HepG2 (cell line): ENCODE data around the gene STEAP1. TPM values are rescaled to one million over a fixed set of nuclear protein-coding genes. Genes with fewer than 3 reads are reported as not detected.

Experiments
- CCDC6 ChIP-seq: sonication (generic); formaldehyde crosslinking; IDR thresholded peaks from 2 replicates; pipeline ENCODE4 v1.8.1; 2022; ENCODE audit warnings: mild to moderate bottlenecking, missing genetic modification reagents, moderate library complexity
- EEA1 ChIP-seq: sonication (generic); formaldehyde crosslinking; IDR thresholded peaks from 2 replicates; pipeline ENCODE4 v1.5.1; 2020; ENCODE audit warnings: mild to moderate bottlenecking, missing genetic modification reagents, borderline replicate concordance
- ELF3 ChIP-seq: IDR thresholded peaks from 2 replicates; pipeline ENCODE4 v1.6.1; 2016; ENCODE audit warnings: missing genetic modification reagents, missing compliant biosample characterization
- FOXA3 ChIP-seq: IDR thresholded peaks from 2 replicates; pipeline ENCODE4 v1.6.1; 2016; ENCODE audit warnings: missing genetic modification reagents, missing compliant biosample characterization
- FOXP4 ChIP-seq: sonication (generic); formaldehyde crosslinking; IDR thresholded peaks from 2 replicates; pipeline ENCODE4 v1.4.0; 2020; ENCODE audit warnings: missing genetic modification reagents
- HIVEP1 ChIP-seq: sonication (generic); formaldehyde crosslinking; IDR thresholded peaks from 2 replicates; pipeline ENCODE4 v1.4.0; 2020; ENCODE audit warnings: mild to moderate bottlenecking, missing genetic modification reagents
- HNRNPL ChIP-seq: fragments of 200-400 bp; formaldehyde crosslinking; IDR thresholded peaks from 2 replicates; pipeline ENCODE4 v1.6.1; 2017; ENCODE audit warnings: mild to moderate bottlenecking, low read depth, low read length
- MYPOP ChIP-seq: sonication (generic); formaldehyde crosslinking; IDR thresholded peaks from 2 replicates; pipeline ENCODE4 v1.8.1; 2023; ENCODE audit warnings: mild to moderate bottlenecking, moderate library complexity, missing genetic modification reagents
- NAIF1 ChIP-seq: sonication (generic); formaldehyde crosslinking; IDR thresholded peaks from 2 replicates; pipeline ENCODE4 v1.5.0; 2020; ENCODE audit warnings: mild to moderate bottlenecking, missing genetic modification reagents, borderline replicate concordance
- POGZ ChIP-seq: sonication (generic); formaldehyde crosslinking; IDR thresholded peaks from 2 replicates; pipeline ENCODE4 v1.4.0; 2020; ENCODE audit warnings: mild to moderate bottlenecking, missing genetic modification reagents
- PRDM10 ChIP-seq: sonication (generic); formaldehyde crosslinking; IDR thresholded peaks from 2 replicates; pipeline ENCODE4 v1.4.0; 2020; ENCODE audit warnings: low read depth, missing genetic modification reagents
- RXRB ChIP-seq: IDR thresholded peaks from 2 replicates; pipeline ENCODE4 v1.6.1; 2016; ENCODE audit warnings: borderline replicate concordance, missing genetic modification reagents, missing compliant biosample characterization
- SETDB1 ChIP-seq: sonication (generic); formaldehyde crosslinking; IDR thresholded peaks from 2 replicates; pipeline ENCODE4 v1.5.1; 2020; ENCODE audit warnings: missing genetic modification reagents, mild to moderate bottlenecking, borderline replicate concordance
- SOX13 ChIP-seq, 3 experiments: fragments of 450-650 bp in 1 of 3; sonication (generic) in 1 of 3; formaldehyde crosslinking in 1 of 3; IDR thresholded peaks in 2 of 3; conservative IDR thresholded peaks in 1 of 3; 2 replicates each; pipeline versions ENCODE4 v1.5.0 to v1.6.1; 2016 to 2020; ENCODE audit warnings: antibody characterized with exemption in 1 of 3, mild to moderate bottlenecking in 1 of 3, missing compliant biosample characterization in 1 of 3, missing genetic modification reagents in 1 of 3, moderate library complexity in 1 of 3
- SOX5 ChIP-seq: IDR thresholded peaks from 2 replicates; pipeline ENCODE4 v1.6.1; 2016; ENCODE audit warnings: borderline replicate concordance
- SOX6 ChIP-seq, 2 experiments: fragments of 450-650 bp in 1 of 2; sonication (generic) in 1 of 2; formaldehyde crosslinking in 1 of 2; IDR thresholded peaks; 2 replicates each; pipeline versions ENCODE4 v1.4.0 to v1.6.1; 2017 to 2020; ENCODE audit warnings: antibody characterized with exemption in 1 of 2, mild to moderate bottlenecking in 1 of 2, missing genetic modification reagents in 1 of 2
- TEAD3 ChIP-seq: optimal IDR thresholded peaks from 2 replicates; pipeline ENCODE3; 2016; ENCODE audit warnings: borderline replicate concordance
- ZFY ChIP-seq: sonication (generic); formaldehyde crosslinking; IDR thresholded peaks from 2 replicates; pipeline ENCODE4 v1.4.0; 2020; ENCODE audit warnings: missing genetic modification reagents
- ZNF460 ChIP-seq: sonication (generic); formaldehyde crosslinking; IDR thresholded peaks from 2 replicates; pipeline ENCODE4 v1.5.1; 2020; ENCODE audit warnings: missing genetic modification reagents, mild to moderate bottlenecking, borderline replicate concordance
- polyA plus RNA-seq, 8 experiments: library from polyadenylated mRNA; depleted of rRNA in 3 of 8; stranded (reverse) in 7 of 8; unstranded in 1 of 8; fragments of >200 nt; fragmentation: Illumina TruSeq in 4 of 8; extraction: Trizol in 4 of 8; gene quantifications; 2 replicates each; pipeline versions ENCODE4 v1.2.1 to v1.2.3, GENCODE V29; 2011 to 2016; ENCODE audit warnings: low read depth in 4 of 8, missing spikeins in 1 of 8, mixed read lengths in 1 of 8; ENCODE audit not compliant: insufficient read depth in 1 of 8
- total RNA-seq, 5 experiments: library from RNA; depleted of rRNA; stranded (reverse); fragments of >200 nt; fragmentation: Illumina TruSeq; extraction: Trizol; gene quantifications; 2 replicates each; pipeline ENCODE4 v1.2.3, GENCODE V29; 2016; ENCODE audit warnings: low read depth in 1 of 5
- TF ChIP-seq, protein P1 (sequence below): sonication (generic); formaldehyde crosslinking; IDR thresholded peaks from 2 replicates; pipeline ENCODE4 v1.4.0; 2020; ENCODE audit warnings: missing genetic modification reagents, mild to moderate bottlenecking, borderline replicate concordance

Gene STEAP1
- total and polyA plus RNA-seq, 2 of the 13 experiments (the other 11 are each of a cell fraction or from before 2014, with no cell fraction given), result 23.2 to 24.2 TPM

GRCh38 chr7:90210475-90210874, 56.2 kb downstream of the STEAP1 start (continued):
- no peak for TF ChIP-seq PRDM10 (CRISPR knock-in tag)
- no peak for TF ChIP-seq ZNF460 (CRISPR knock-in tag)
- peak; percentile 49; the same call in 1 of the 2 replicates for TF ChIP-seq POGZ (CRISPR knock-in tag)
- no peak for TF ChIP-seq HNRNPL
- peak; percentile 92 for TF ChIP-seq FOXP4 (CRISPR knock-in tag)
- no peak for TF ChIP-seq NAIF1
- peak; percentile 30 for TF ChIP-seq TEAD3
- no peak for TF ChIP-seq CCDC6
- no peak for TF ChIP-seq SETDB1
- 0 out of 2 replicates have a peak, but pooled peaks have one; percentile 61 for TF ChIP-seq SOX13 (IDR thresholded peaks at IDR 0.05)
- TF ChIP-seq SOX13 (CRISPR knock-in tag; conservative IDR thresholded peaks at IDR 0.05 in 1 of 2, IDR thresholded peaks at IDR 0.05 in 1 of 2), result peak in 1 of 2 experiments; percentile 88; a peak in 2 of 4 replicates
- no peak for TF ChIP-seq SOX6 (IDR thresholded peaks at IDR 0.05)
- TF ChIP-seq SOX6 (CRISPR knock-in tag; IDR thresholded peaks at IDR 0.05), result peak; percentile 96
- TF ChIP-seq EEA1 (CRISPR knock-in tag), result no peak
- TF ChIP-seq HIVEP1 (CRISPR knock-in tag), result no peak
- peak; percentile 84 for TF ChIP-seq SOX5
- peak; percentile 42 for TF ChIP-seq FOXA3
- TF ChIP-seq, protein P1, sequence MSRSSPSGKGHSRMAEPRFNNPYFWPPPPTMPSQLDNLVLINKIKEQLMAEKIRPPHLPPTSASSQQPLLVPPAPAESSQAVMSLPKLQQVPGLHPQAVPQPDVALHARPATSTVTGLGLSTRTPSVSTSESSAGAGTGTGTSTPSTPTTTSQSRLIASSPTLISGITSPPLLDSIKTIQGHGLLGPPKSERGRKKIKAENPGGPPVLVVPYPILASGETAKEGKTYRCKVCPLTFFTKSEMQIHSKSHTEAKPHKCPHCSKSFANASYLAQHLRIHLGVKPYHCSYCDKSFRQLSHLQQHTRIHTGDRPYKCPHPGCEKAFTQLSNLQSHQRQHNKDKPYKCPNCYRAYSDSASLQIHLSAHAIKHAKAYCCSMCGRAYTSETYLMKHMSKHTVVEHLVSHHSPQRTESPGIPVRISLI (CRISPR knock-in tag), result peak; percentile 52; the same call in 1 of the 2 replicates
- no peak for TF ChIP-seq MYPOP (CRISPR knock-in tag)
- no peak for TF ChIP-seq ZFY (CRISPR knock-in tag)
- TF ChIP-seq RXRB (CRISPR knock-in tag), result peak; percentile 56
- no peak for TF ChIP-seq ELF3 (CRISPR knock-in tag)
